ENCODE data around the gene MIER3. TPM values are rescaled to one million over a fixed set of nuclear protein-coding genes. Genes with fewer than 3 reads are reported as not detected.

Gene MIER3
- total and polyA plus RNA-seq, 2 of the 13 experiments (the other 11 are each of a cell fraction or from before 2014, with no cell fraction given): 14.6 to 38.8 TPM

DNA sequence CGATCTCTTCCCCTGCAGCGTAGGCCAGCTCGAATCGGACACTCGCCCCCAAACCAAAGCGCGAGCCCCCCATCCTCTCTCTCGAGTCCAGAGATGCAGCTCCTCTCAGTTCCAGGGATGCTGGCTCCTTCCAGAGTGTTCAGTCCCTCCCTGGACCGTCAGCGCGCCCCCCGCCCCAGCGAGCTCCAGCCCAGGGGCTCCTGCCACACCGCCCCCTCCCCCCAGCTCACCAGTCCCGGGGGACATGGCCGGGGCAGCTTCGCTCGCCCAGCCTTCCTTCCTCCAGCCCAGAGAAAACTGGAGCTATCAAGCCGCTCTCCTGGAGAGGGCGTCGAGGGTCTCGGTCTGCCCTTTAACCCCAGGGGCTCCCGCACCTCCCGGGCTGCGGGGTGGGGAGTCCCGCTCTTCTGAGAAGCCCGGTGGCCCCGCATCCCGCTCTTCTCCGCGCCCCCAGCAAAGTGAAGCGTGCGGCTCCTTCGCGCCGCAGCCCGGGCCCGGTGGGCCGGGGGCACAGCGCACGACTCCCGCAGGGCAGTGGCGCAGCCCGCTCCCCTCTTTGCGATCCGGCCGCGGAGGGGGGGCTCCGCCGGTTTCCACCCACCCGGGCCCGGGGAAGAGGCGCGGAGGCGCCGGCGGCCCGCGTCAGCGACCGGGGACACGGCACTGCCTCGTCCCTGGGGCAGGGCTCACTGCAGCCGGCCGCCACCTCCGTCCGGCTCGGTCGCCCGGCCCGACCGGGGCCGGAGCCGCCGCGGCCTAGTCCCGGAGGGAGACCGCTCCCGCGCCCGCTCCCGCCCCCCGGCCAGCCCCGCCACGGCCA, 587 bp downstream of the MIER3 start (continued):
- no peak for TF ChIP-seq RBAK (CRISPR knock-in tag; IDR thresholded peaks at IDR 0.05)
- TF ChIP-seq ZNF709 (CRISPR knock-in tag; IDR thresholded peaks at IDR 0.05): 0 out of 2 replicates have a peak, but pooled peaks have one; percentile 55
- TF ChIP-seq ZFY (CRISPR knock-in tag; IDR thresholded peaks at IDR 0.05): peak; percentile 76; the same call in 1 of the 2 replicates
- peak; percentile 72 for TF ChIP-seq AGO2 (optimal IDR thresholded peaks at IDR 0.05; ENCODE audit: low read depth, low read length)
- TF ChIP-seq, protein P1, sequence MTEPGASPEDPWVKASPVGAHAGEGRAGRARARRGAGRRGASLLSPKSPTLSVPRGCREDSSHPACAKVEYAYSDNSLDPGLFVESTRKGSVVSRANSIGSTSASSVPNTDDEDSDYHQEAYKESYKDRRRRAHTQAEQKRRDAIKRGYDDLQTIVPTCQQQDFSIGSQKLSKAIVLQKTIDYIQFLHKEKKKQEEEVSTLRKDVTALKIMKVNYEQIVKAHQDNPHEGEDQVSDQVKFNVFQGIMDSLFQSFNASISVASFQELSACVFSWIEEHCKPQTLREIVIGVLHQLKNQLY (CRISPR knock-in tag; IDR thresholded peaks at IDR 0.05): no peak
- TF ChIP-seq, protein P2, sequence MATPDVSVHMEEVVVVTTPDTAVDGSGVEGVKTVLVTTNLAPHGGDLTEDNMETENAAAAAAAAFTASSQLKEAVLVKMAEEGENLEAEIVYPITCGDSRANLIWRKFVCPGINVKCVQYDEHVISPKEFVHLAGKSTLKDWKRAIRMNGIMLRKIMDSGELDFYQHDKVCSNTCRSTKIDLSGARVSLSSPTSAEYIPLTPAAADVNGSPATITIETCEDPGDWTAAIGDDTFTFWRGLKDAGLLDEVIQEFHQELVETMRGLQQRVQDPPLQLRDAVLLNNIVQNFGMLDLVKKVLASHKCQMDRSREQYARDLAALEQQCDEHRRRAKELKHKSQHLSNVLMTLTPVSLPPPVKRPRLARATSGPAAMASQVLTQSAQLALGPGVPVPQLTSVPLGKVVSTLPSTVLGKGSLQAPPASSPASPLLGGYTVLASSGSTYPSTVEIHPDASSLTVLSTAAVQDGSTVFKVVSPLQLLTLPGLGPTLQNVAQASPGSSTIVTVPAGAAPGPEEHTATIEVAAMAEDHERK (CRISPR knock-in tag; IDR thresholded peaks at IDR 0.05; ENCODE audit: low read depth): no peak
- TF ChIP-seq, protein P3, sequence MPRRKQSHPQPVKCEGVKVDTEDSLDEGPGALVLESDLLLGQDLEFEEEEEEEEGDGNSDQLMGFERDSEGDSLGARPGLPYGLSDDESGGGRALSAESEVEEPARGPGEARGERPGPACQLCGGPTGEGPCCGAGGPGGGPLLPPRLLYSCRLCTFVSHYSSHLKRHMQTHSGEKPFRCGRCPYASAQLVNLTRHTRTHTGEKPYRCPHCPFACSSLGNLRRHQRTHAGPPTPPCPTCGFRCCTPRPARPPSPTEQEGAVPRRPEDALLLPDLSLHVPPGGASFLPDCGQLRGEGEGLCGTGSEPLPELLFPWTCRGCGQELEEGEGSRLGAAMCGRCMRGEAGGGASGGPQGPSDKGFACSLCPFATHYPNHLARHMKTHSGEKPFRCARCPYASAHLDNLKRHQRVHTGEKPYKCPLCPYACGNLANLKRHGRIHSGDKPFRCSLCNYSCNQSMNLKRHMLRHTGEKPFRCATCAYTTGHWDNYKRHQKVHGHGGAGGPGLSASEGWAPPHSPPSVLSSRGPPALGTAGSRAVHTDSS (CRISPR knock-in tag; conservative IDR thresholded peaks at IDR 0.05): no peak
- TF ChIP-seq, protein P4, sequence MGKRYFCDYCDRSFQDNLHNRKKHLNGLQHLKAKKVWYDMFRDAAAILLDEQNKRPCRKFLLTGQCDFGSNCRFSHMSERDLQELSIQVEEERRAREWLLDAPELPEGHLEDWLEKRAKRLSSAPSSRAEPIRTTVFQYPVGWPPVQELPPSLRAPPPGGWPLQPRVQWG (CRISPR knock-in tag; IDR thresholded peaks at IDR 0.05; ENCODE audit: borderline replicate concordance, low read depth): no peak
- TF ChIP-seq ZBTB7B (CRISPR knock-in tag; IDR thresholded peaks at IDR 0.05): peak; percentile 68
- no peak for TF ChIP-seq ZNF33B (CRISPR knock-in tag; IDR thresholded peaks at IDR 0.05)
- TF ChIP-seq SMAD3 (CRISPR knock-in tag; IDR thresholded peaks at IDR 0.05): no peak
- no peak for TF ChIP-seq ETV5 (CRISPR knock-in tag; IDR thresholded peaks at IDR 0.05; ENCODE audit: borderline replicate concordance)
- TF ChIP-seq ZNF264 (CRISPR knock-in tag; IDR thresholded peaks at IDR 0.05): no peak
- TF ChIP-seq, protein P5, sequence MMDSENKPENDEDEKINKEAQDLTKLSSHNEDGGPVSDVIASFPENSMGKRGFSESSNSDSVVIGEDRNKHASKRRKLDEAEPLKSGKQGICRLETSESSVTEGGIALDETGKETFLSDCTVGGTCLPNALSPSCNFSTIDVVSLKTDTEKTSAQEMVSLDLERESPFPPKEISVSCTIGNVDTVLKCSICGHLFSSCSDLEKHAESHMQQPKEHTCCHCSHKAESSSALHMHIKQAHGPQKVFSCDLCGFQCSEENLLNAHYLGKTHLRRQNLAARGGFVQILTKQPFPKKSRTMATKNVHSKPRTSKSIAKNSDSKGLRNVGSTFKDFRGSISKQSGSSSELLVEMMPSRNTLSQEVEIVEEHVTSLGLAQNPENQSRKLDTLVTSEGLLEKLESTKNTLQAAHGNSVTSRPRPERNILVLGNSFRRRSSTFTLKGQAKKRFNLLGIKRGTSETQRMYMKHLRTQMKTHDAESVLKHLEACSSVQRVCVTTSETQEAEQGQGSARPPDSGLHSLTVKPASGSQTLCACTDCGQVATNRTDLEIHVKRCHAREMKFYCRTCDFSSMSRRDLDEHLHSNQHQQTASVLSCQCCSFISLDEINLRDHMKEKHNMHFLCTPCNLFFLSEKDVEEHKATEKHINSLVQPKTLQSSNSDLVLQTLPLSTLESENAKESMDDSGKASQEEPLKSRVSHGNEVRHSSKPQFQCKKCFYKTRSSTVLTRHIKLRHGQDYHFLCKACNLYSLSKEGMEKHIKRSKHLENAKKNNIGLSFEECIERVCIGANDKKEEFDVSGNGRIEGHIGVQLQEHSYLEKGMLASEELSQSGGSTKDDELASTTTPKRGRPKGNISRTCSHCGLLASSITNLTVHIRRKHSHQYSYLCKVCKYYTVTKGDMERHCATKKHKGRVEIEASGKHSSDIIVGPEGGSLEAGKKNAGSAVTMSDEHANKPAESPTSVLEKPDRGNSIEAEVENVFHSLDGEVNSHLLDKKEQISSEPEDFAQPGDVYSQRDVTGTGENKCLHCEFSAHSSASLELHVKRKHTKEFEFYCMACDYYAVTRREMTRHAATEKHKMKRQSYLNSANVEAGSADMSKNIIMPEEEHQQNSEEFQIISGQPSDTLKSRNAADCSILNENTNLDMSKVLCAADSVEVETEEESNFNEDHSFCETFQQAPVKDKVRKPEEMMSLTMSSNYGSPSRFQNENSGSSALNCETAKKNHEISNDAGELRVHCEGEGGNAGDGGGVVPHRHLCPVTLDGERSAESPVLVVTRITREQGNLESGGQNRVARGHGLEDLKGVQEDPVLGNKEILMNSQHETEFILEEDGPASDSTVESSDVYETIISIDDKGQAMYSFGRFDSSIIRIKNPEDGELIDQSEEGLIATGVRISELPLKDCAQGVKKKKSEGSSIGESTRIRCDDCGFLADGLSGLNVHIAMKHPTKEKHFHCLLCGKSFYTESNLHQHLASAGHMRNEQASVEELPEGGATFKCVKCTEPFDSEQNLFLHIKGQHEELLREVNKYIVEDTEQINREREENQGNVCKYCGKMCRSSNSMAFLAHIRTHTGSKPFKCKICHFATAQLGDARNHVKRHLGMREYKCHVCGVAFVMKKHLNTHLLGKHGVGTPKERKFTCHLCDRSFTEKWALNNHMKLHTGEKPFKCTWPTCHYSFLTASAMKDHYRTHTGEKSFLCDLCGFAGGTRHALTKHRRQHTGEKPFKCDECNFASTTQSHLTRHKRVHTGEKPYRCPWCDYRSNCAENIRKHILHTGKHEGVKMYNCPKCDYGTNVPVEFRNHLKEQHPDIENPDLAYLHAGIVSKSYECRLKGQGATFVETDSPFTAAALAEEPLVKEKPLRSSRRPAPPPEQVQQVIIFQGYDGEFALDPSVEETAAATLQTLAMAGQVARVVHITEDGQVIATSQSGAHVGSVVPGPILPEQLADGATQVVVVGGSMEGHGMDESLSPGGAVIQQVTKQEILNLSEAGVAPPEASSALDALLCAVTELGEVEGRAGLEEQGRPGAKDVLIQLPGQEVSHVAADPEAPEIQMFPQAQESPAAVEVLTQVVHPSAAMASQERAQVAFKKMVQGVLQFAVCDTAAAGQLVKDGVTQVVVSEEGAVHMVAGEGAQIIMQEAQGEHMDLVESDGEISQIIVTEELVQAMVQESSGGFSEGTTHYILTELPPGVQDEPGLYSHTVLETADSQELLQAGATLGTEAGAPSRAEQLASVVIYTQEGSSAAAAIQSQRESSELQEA (CRISPR knock-in tag; IDR thresholded peaks at IDR 0.05; ENCODE audit: not compliant biosample characterization): no peak
- TF ChIP-seq POLR2A (IDR thresholded peaks at IDR 0.05; ENCODE audit: insufficient read depth in 1 of 2, low read depth in 2 of 2, low read length in 2 of 2): no peak
- TF ChIP-seq ADNP (CRISPR knock-in tag; IDR thresholded peaks at IDR 0.05): no peak
- no peak for TF ChIP-seq KLF16 (CRISPR knock-in tag; IDR thresholded peaks at IDR 0.05)
